SK-N-SH (cell line): ENCODE data around the gene HDLBP. TPM values are rescaled to one million over a fixed set of nuclear protein-coding genes. Genes with fewer than 3 reads are reported as not detected.

Experiments used
- CTCF ChIA-PET: fragments of 300-600, 350-600 bp; formaldehyde crosslinking; extraction: SDS; loops from one replicate; lab custom pipeline; 2021; lab: Yijun Ruan, JAX
- POLR2A ChIA-PET: fragments of 350-600 bp; sonication (Branson Sonifier 250); formaldehyde crosslinking; extraction: SDS; loops from one replicate; lab custom pipeline; 2020; ENCODE audit warnings: antibody characterized with exemption, inconsistent platforms; lab: Yijun Ruan, JAX
- DNase-seq: peaks from one replicate; pipeline ENCODE4 v3.0.0; 2012
- H2AFZ ChIP-seq: fragments of 200-600 bp; sonication (generic); 2 replicates; pipeline ENCODE4 v1.8.1; 2016; ENCODE audit warnings: antibody characterized with exemption, mild to moderate bottlenecking, low read depth
- H3F3A ChIP-seq: fragments of 200-600 bp; sonication (generic); replicated peaks from 2 replicates; pipeline ENCODE3; 2016; ENCODE audit warnings: antibody characterized with exemption, mild to moderate bottlenecking; ENCODE audit not compliant: insufficient read depth
- H3K27ac ChIP-seq, 2 experiments: fragments of 200-500 bp in 1 of 2; fragments of 200-600 bp in 1 of 2; sonication (Bioruptor generic) in 1 of 2; sonication (generic), shearing (Covaris generic) in 1 of 2; 2 replicates each; pipeline versions ENCODE4 v1.5.1 to v1.6.1; 2014 to 2016; ENCODE audit warnings: low read depth in 2 of 2, inconsistent platforms in 1 of 2, low read length in 1 of 2, mild to moderate bottlenecking in 1 of 2, mixed read lengths in 1 of 2
- H3K27me3 ChIP-seq: fragments of 200-600 bp; sonication (generic), shearing (Covaris generic); 2 replicates; pipeline ENCODE4 v1.6.1; 2016; ENCODE audit warnings: mixed run types; ENCODE audit not compliant: insufficient read depth
- H3K36me3 ChIP-seq, 2 experiments: fragments of 200-500 bp in 1 of 2; fragments of 200-600 bp in 1 of 2; sonication (Bioruptor generic) in 1 of 2; sonication (generic) in 1 of 2; replicated peaks in 1 of 2; 2 replicates each; pipeline versions ENCODE3 to v1.5.1; 2014 to 2016; ENCODE audit warnings: low read length in 1 of 2, mild to moderate bottlenecking in 1 of 2; ENCODE audit not compliant: insufficient read depth in 2 of 2, control insufficient read depth in 1 of 2
- H3K4me1 ChIP-seq, 2 experiments: fragments of 200-500 bp in 1 of 2; fragments of 200-600 bp in 1 of 2; sonication (Bioruptor generic) in 1 of 2; sonication (generic), shearing (Covaris generic) in 1 of 2; 2 replicates each; pipeline versions ENCODE4 v1.5.1 to v1.6.1; 2014 to 2016; ENCODE audit warnings: low read depth in 1 of 2, low read length in 1 of 2, mixed run types in 1 of 2; ENCODE audit not compliant: insufficient read depth in 2 of 2, control insufficient read depth in 1 of 2
- H3K4me2 ChIP-seq: fragments of 200-600 bp; sonication (generic), shearing (Covaris generic); 2 replicates; pipeline ENCODE4 v1.6.1; 2017; ENCODE audit warnings: mixed run types
- H3K4me3 ChIP-seq, 2 experiments: fragments of 200-500 bp in 1 of 2; fragments of 200-600 bp in 1 of 2; sonication (Bioruptor generic) in 1 of 2; sonication (generic), shearing (Covaris generic) in 1 of 2; 2 replicates each; pipeline versions ENCODE4 v1.5.1 to v1.8.1; 2014 to 2016; ENCODE audit warnings: low read depth in 2 of 2, inconsistent platforms in 1 of 2, low read length in 1 of 2, mild to moderate bottlenecking in 1 of 2, mixed read lengths in 1 of 2, moderate library complexity in 1 of 2
- H3K79me2 ChIP-seq: fragments of 200-600 bp; sonication (generic); 2 replicates; pipeline ENCODE4 v1.8.1; 2017; ENCODE audit warnings: mild to moderate bottlenecking; ENCODE audit not compliant: insufficient read depth
- H3K9ac ChIP-seq: fragments of 200-600 bp; sonication (generic); 2 replicates; pipeline ENCODE4 v1.6.1; 2017; ENCODE audit warnings: mixed run types
- H3K9me2 ChIP-seq: fragments of 200-600 bp; sonication (generic); 2 replicates; pipeline ENCODE4 v1.6.1; 2017; ENCODE audit warnings: mixed run types
- H3K9me3 ChIP-seq: fragments of 200-600 bp; sonication (generic); 2 replicates; pipeline ENCODE4 v1.6.1; 2017; ENCODE audit warnings: mixed run types, mild to moderate bottlenecking, moderate library complexity
- H4K20me1 ChIP-seq: fragments of 200-600 bp; sonication (generic); 2 replicates; pipeline ENCODE4 v1.6.1; 2017; ENCODE audit warnings: mild to moderate bottlenecking, mixed run types; ENCODE audit not compliant: insufficient read depth
- EP300 ChIP-seq, 2 experiments: IDR thresholded peaks; 2 replicates each; pipeline versions ENCODE4 v1.4.0 to v1.6.1; 2012; ENCODE audit warnings: borderline replicate concordance in 1 of 2, low read depth in 1 of 2, low read length in 1 of 2
- FOSL2 ChIP-seq: IDR thresholded peaks from 2 replicates; pipeline ENCODE4 v1.4.0; 2012; ENCODE audit warnings: low read depth, mild to moderate bottlenecking, moderate library complexity, borderline replicate concordance
- FOXJ3 ChIP-seq: sonication (generic); formaldehyde crosslinking; IDR thresholded peaks from 2 replicates; pipeline ENCODE4 v1.5.1; 2020; ENCODE audit warnings: mild to moderate bottlenecking, missing genetic modification reagents
- GABPA ChIP-seq: IDR thresholded peaks from 2 replicates; pipeline ENCODE4 v1.4.0; 2012; ENCODE audit warnings: low read depth, mild to moderate bottlenecking
- GATA2 ChIP-seq: sonication (generic); formaldehyde crosslinking; IDR thresholded peaks from 2 replicates; pipeline ENCODE4 v1.5.0; 2020; ENCODE audit warnings: mild to moderate bottlenecking, missing genetic modification reagents
- MEF2A ChIP-seq: IDR thresholded peaks from 2 replicates; pipeline ENCODE4 v1.4.0; 2012; ENCODE audit warnings: low read depth, borderline replicate concordance
- MXI1 ChIP-seq: IDR thresholded peaks from 2 replicates; pipeline ENCODE4 v1.6.1; 2012; ENCODE audit warnings: mild to moderate bottlenecking, low read depth, low read length, improper control_type of control experiment
- NFIC ChIP-seq: IDR thresholded peaks from 2 replicates; pipeline ENCODE4 v1.4.0; 2012; ENCODE audit warnings: borderline replicate concordance
- POLR2AphosphoS5 ChIP-seq: IDR thresholded peaks from 2 replicates; pipeline ENCODE4 v1.6.1; 2012; ENCODE audit warnings: low read depth, low read length
- RXRA ChIP-seq: IDR thresholded peaks from 2 replicates; pipeline ENCODE4 v1.4.0; 2012; ENCODE audit warnings: low read depth, mild to moderate bottlenecking, borderline replicate concordance
- SMC3 ChIP-seq: IDR thresholded peaks from 2 replicates; pipeline ENCODE4 v1.6.1; 2012; ENCODE audit warnings: low read depth, low read length, improper control_type of control experiment
- TEAD4 ChIP-seq: IDR thresholded peaks from 2 replicates; pipeline ENCODE4 v1.4.0; 2012; ENCODE audit warnings: mild to moderate bottlenecking, borderline replicate concordance; ENCODE audit not compliant: insufficient read depth
- WGBS: methylation state at CpG from one replicate; pipeline ENCODE4 v1.1.6; 2017; ENCODE audit warnings: low lambda C conversion rate; 5-methylcytosine and 5-hydroxymethylcytosine counted together
- polyA plus RNA-seq, 3 experiments: library from polyadenylated mRNA; depleted of rRNA; stranded (reverse); fragments of >200 nt; gene quantifications; 2 replicates each; pipeline ENCODE4 v1.2.3, GENCODE V29; 2012
- TF ChIP-seq, protein P1 (sequence below): IDR thresholded peaks from 2 replicates; pipeline ENCODE4; 2012
- TF ChIP-seq, protein P2 (sequence below): IDR thresholded peaks from 2 replicates; pipeline ENCODE4 v1.4.0; 2012; ENCODE audit warnings: low read depth, borderline replicate concordance
- TF ChIP-seq, protein P3 (sequence below): IDR thresholded peaks from 2 replicates; pipeline ENCODE4 v1.6.1; 2012; ENCODE audit warnings: mild to moderate bottlenecking, low read depth, low read length, moderate library complexity
- TF ChIP-seq, protein P4 (sequence below): fragments of 200-600 bp; sonication (generic); IDR thresholded peaks from 2 replicates; pipeline ENCODE4 v1.6.1; 2017; ENCODE audit warnings: antibody characterized with exemption, mild to moderate bottlenecking, moderate library complexity

Gene HDLBP
- polyA plus RNA-seq, 1 of the 3 experiments (the other 2 are of a cell fraction) = 263 TPM

DNA sequence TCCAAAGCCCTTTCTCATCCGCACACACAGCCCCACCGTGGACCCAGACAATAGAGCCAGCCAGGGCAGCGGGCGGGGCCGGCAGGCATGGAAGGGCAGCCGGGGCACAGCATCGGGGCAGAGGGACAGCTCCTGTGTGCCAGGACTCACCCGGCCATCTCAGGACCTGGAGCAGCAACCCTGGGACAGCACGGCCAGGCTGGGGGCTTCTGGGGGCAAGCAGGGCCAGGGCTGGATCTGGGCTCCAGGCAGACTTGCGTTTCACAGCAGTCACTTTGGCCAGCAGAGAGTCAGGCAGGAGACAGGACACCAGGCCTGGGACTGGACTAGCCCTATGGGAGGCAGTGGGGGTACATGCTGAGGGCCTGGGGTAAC, 111.5 kb downstream of the HDLBP start:
- TF ChIP-seq, protein P1, sequence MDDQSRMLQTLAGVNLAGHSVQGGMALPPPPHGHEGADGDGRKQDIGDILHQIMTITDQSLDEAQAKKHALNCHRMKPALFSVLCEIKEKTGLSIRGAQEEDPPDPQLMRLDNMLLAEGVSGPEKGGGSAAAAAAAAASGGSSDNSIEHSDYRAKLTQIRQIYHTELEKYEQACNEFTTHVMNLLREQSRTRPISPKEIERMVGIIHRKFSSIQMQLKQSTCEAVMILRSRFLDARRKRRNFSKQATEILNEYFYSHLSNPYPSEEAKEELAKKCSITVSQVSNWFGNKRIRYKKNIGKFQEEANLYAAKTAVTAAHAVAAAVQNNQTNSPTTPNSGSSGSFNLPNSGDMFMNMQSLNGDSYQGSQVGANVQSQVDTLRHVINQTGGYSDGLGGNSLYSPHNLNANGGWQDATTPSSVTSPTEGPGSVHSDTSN = no peak
- TF ChIP-seq NFIC = no peak
- TF ChIP-seq FOSL2 = no peak
- TF ChIP-seq, protein P2, sequence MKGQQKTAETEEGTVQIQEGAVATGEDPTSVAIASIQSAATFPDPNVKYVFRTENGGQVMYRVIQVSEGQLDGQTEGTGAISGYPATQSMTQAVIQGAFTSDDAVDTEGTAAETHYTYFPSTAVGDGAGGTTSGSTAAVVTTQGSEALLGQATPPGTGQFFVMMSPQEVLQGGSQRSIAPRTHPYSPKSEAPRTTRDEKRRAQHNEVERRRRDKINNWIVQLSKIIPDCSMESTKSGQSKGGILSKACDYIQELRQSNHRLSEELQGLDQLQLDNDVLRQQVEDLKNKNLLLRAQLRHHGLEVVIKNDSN = no peak
- TF ChIP-seq, protein P3, sequence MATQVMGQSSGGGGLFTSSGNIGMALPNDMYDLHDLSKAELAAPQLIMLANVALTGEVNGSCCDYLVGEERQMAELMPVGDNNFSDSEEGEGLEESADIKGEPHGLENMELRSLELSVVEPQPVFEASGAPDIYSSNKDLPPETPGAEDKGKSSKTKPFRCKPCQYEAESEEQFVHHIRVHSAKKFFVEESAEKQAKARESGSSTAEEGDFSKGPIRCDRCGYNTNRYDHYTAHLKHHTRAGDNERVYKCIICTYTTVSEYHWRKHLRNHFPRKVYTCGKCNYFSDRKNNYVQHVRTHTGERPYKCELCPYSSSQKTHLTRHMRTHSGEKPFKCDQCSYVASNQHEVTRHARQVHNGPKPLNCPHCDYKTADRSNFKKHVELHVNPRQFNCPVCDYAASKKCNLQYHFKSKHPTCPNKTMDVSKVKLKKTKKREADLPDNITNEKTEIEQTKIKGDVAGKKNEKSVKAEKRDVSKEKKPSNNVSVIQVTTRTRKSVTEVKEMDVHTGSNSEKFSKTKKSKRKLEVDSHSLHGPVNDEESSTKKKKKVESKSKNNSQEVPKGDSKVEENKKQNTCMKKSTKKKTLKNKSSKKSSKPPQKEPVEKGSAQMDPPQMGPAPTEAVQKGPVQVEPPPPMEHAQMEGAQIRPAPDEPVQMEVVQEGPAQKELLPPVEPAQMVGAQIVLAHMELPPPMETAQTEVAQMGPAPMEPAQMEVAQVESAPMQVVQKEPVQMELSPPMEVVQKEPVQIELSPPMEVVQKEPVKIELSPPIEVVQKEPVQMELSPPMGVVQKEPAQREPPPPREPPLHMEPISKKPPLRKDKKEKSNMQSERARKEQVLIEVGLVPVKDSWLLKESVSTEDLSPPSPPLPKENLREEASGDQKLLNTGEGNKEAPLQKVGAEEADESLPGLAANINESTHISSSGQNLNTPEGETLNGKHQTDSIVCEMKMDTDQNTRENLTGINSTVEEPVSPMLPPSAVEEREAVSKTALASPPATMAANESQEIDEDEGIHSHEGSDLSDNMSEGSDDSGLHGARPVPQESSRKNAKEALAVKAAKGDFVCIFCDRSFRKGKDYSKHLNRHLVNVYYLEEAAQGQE = no peak
- no peak for TF ChIP-seq MXI1
- TF ChIP-seq TEAD4 = no peak
- no peak for TF ChIP-seq SMC3
- TF ChIP-seq EP300 (IDR thresholded peaks at IDR 0.05; ENCODE audit: borderline replicate concordance in 1 of 2, low read depth in 1 of 2, low read length in 1 of 2) = no peak
- no peak for TF ChIP-seq FOXJ3
- TF ChIP-seq GABPA = no peak
- TF ChIP-seq POLR2AphosphoS5 = no peak
- no peak for TF ChIP-seq RXRA
- TF ChIP-seq MEF2A = no peak
- TF ChIP-seq, protein P4, sequence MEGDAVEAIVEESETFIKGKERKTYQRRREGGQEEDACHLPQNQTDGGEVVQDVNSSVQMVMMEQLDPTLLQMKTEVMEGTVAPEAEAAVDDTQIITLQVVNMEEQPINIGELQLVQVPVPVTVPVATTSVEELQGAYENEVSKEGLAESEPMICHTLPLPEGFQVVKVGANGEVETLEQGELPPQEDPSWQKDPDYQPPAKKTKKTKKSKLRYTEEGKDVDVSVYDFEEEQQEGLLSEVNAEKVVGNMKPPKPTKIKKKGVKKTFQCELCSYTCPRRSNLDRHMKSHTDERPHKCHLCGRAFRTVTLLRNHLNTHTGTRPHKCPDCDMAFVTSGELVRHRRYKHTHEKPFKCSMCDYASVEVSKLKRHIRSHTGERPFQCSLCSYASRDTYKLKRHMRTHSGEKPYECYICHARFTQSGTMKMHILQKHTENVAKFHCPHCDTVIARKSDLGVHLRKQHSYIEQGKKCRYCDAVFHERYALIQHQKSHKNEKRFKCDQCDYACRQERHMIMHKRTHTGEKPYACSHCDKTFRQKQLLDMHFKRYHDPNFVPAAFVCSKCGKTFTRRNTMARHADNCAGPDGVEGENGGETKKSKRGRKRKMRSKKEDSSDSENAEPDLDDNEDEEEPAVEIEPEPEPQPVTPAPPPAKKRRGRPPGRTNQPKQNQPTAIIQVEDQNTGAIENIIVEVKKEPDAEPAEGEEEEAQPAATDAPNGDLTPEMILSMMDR = no peak
- no peak for TF ChIP-seq GATA2 (CRISPR knock-in tag)
- H3K9ac ChIP-seq = no peak overlapping the region
- H4K20me1 ChIP-seq = no peaks in the 10 kb centered on the region
- H3K36me3 ChIP-seq = no peaks in the 10 kb centered on the region
- H3K9me3 ChIP-seq = no peaks in the 10 kb centered on the region
- DNase-seq = no peak
- H2AFZ ChIP-seq = no peak overlapping the region
- no peak overlapping the region for H3K27ac ChIP-seq
- no peaks in the 10 kb centered on the region for H3K27me3 ChIP-seq
- H3K9me2 ChIP-seq = no peaks in the 10 kb centered on the region
- H3K4me1 ChIP-seq = peaks cover 0 to 10% of the 10 kb centered on the region in 2 experiments; a peak in 1 of 4 replicates
- H3F3A ChIP-seq = no peaks in the 10 kb centered on the region
- ChIA-PET POLR2A (no interaction called here), CTCF (no interaction called here)
- H3K4me2 ChIP-seq = no peak overlapping the region
- WGBS = 93% methylated on average over 7 of the region's 10 CpGs
- H3K4me3 ChIP-seq = no peak overlapping the region
- no peaks in the 10 kb centered on the region for H3K79me2 ChIP-seq
